Fibroblast of lung (primary cell): Measurements from ENCODE around the gene FGF2. TPM values are rescaled to one million over a fixed set of nuclear protein-coding genes. Genes with fewer than 3 reads are reported as not detected.

ENCODE experiments used
- DNase-seq, 2 donors: peaks; one replicate each; pipeline versions ENCODE4 v3.0.0 to v3.0.0-alpha.2; 2010; ENCODE audit warnings: low read depth in 2 of 2
- H2AFZ ChIP-seq: 2 replicates; pipeline ENCODE4 v1.5.1; 2012; ENCODE audit warnings: low read length, control low read depth, inconsistent platforms
- H3K27ac ChIP-seq: 2 replicates; pipeline ENCODE4 v1.5.1; 2011; ENCODE audit warnings: low read length, control low read depth; ENCODE audit not compliant: insufficient read depth
- H3K27me3 ChIP-seq: 2 replicates; pipeline ENCODE4 v1.5.1; 2011; ENCODE audit warnings: mild to moderate bottlenecking, low read length; ENCODE audit not compliant: control insufficient read depth, insufficient read depth
- H3K36me3 ChIP-seq: 2 replicates; pipeline ENCODE4 v1.5.1; 2011; ENCODE audit warnings: low read length; ENCODE audit not compliant: control insufficient read depth, insufficient read depth
- H3K4me1 ChIP-seq: 2 replicates; pipeline ENCODE4 v1.5.1; 2011; ENCODE audit warnings: low read length; ENCODE audit not compliant: control insufficient read depth, insufficient read depth; ENCODE audit errors: extremely low read depth
- H3K4me2 ChIP-seq: 2 replicates; pipeline ENCODE4 v1.5.1; 2011; ENCODE audit warnings: low read length, control low read depth; ENCODE audit not compliant: insufficient read depth; ENCODE audit errors: extremely low read depth
- H3K4me3 ChIP-seq, 4 experiments: fragments of 200-600 bp in 1 of 4; sonication (generic) in 1 of 4; replicated peaks in 1 of 4; 2 replicates each; pipeline ENCODE4 v1.5.1; 2011 to 2016; ENCODE audit warnings: low read length in 4 of 4, low read depth in 3 of 4, mild to moderate bottlenecking in 3 of 4, control low read depth in 2 of 4, inconsistent platforms in 1 of 4, mixed read lengths in 1 of 4; ENCODE audit not compliant: insufficient read depth in 1 of 4; ENCODE audit errors: control extremely low read depth in 1 of 4
- H3K79me2 ChIP-seq: 2 replicates; pipeline ENCODE4 v1.5.1; 2012; ENCODE audit warnings: mild to moderate bottlenecking, low read length, inconsistent platforms; ENCODE audit not compliant: control insufficient read depth, insufficient read depth
- H3K9ac ChIP-seq: 2 replicates; pipeline ENCODE4 v1.5.1; 2011; ENCODE audit warnings: mild to moderate bottlenecking, low read length, control low read depth; ENCODE audit not compliant: insufficient read depth
- H3K9me3 ChIP-seq: 2 replicates; pipeline ENCODE4 v1.5.1; 2012; ENCODE audit warnings: low read depth, low read length; ENCODE audit not compliant: control insufficient read depth, insufficient read depth
- H4K20me1 ChIP-seq: 2 replicates; pipeline ENCODE4 v1.5.1; 2011; ENCODE audit warnings: low read length; ENCODE audit not compliant: control insufficient read depth, insufficient read depth; ENCODE audit errors: extremely low read depth
- CTCF ChIP-seq, 2 donors: IDR thresholded peaks in 1 of 2; conservative IDR thresholded peaks in 1 of 2; 1 replicate in 1 of 2; 2 replicates in 1 of 2; pipeline ENCODE4 v1.5.1; 2011 to 2012; ENCODE audit warnings: low read length in 2 of 2, control low read depth in 1 of 2, inconsistent platforms in 1 of 2, low read depth in 1 of 2, mild to moderate bottlenecking in 1 of 2
- EZH2 ChIP-seq: IDR thresholded peaks from 2 replicates; pipeline ENCODE4 v1.5.1; 2012; ENCODE audit warnings: low read length, control low read depth, mild to moderate bottlenecking; ENCODE audit errors: missing control alignments
- polyA plus RNA-seq, 2 donors: library from polyadenylated mRNA; depleted of rRNA in 1 of 2; stranded (reverse) in 1 of 2; unstranded in 1 of 2; fragments of >200 nt; gene quantifications; 2 replicates each; pipeline ENCODE4 v1.2.1, GENCODE V29; 2011 to 2012; ENCODE audit warnings: missing spikeins in 1 of 2
- total RNA-seq: library from RNA; depleted of rRNA; stranded (reverse); fragments of >200 nt; gene quantifications from 2 replicates; pipeline ENCODE4 v1.2.1, GENCODE V29; 2014

The FGF2 gene
- total and polyA plus RNA-seq, 2 donors (not counting 1 experiment from before 2014, with no cell fraction given): 38.5 to 98.3 TPM

GRCh38 chr4:122797405-122798094 lies 29.1 kb upstream of the FGF2 start:
- Histone ChIP-seq H3K79me2 (no peaks in the 10 kb centered on the region), H3K27ac (peak overlapping the region; percentile 60), H3K4me3 (peak overlapping the region in 1 of 4 experiments; percentile 27), H2AFZ (peak overlapping the region; percentile 24), H3K9ac (no peak overlapping the region), H3K4me1 (peaks cover 10% of the 10 kb centered on the region), H3K36me3 (no peaks in the 10 kb centered on the region), H3K9me3 (no peaks in the 10 kb centered on the region), H4K20me1 (no peaks in the 10 kb centered on the region), H3K27me3 (no peaks in the 10 kb centered on the region), H3K4me2 (peak overlapping the region; percentile 72)
- no peak for TF ChIP-seq CTCF (conservative IDR thresholded peaks at IDR 0.05 in 1 of 2, IDR thresholded peaks at IDR 0.05 in 1 of 2; ENCODE audit: low read depth in 1 of 2, low read length in 2 of 2)
- TF ChIP-seq EZH2: no peak
- DNase-seq: no peak

- no peaks in the 10 kb centered on the region for H4K20me1 ChIP-seq
- peaks cover 10% of the 10 kb centered on the region for H3K4me1 ChIP-seq
- TF ChIP-seq CTCF (conservative IDR thresholded peaks at IDR 0.05 in 1 of 2, IDR thresholded peaks at IDR 0.05 in 1 of 2; ENCODE audit: low read depth in 1 of 2, low read length in 2 of 2) (peak in 1 of 2 donors; percentile 16), EZH2 (no peak)
- H2AFZ ChIP-seq: peak overlapping the region; percentile 33
- H3K4me2 ChIP-seq: peak overlapping the region; percentile 72
- no peaks in the 10 kb centered on the region for H3K36me3 ChIP-seq
- no peaks in the 10 kb centered on the region for H3K79me2 ChIP-seq
- H3K27ac ChIP-seq: peak overlapping the region; percentile 60
- H3K27me3 ChIP-seq: no peaks in the 10 kb centered on the region
- no peak overlapping the region for H3K9ac ChIP-seq
- peak; percentile 93 to 97 for DNase-seq
- H3K4me3 ChIP-seq: peak overlapping the region in 1 of 4 experiments; percentile 27
- no peaks in the 10 kb centered on the region for H3K9me3 ChIP-seq
Observed at GRCh38 chr4:122798101-122798500, 28.5 kb upstream of the FGF2 start.

- no peak overlapping the region for H3K9ac ChIP-seq
- H3K27me3 ChIP-seq: no peaks in the 10 kb centered on the region
- no peaks in the 10 kb centered on the region for H3K9me3 ChIP-seq
- H3K79me2 ChIP-seq: no peaks in the 10 kb centered on the region
- H4K20me1 ChIP-seq: no peaks in the 10 kb centered on the region
- no peaks in the 10 kb centered on the region for H3K36me3 ChIP-seq
- H3K4me3 ChIP-seq: no peak overlapping the region
- H3K27ac ChIP-seq: peak overlapping the region; percentile 60
- DNase-seq: no peak
- H2AFZ ChIP-seq: no peak overlapping the region
- peaks cover 10% of the 10 kb centered on the region for H3K4me1 ChIP-seq
- H3K4me2 ChIP-seq: no peak overlapping the region
- TF ChIP-seq EZH2 (no peak), CTCF (conservative IDR thresholded peaks at IDR 0.05 in 1 of 2, IDR thresholded peaks at IDR 0.05 in 1 of 2; ENCODE audit: low read depth in 1 of 2, low read length in 2 of 2) (no peak)
Observed at GRCh38 chr4:122798917-122799316, 27.7 kb upstream of the FGF2 start.
